ENCODE data around the gene PSMB7. TPM values are rescaled to one million over a fixed set of nuclear protein-coding genes. Genes with fewer than 3 reads are reported as not detected.

The PSMB7 gene
- total RNA-seq, 1 donor from 2014 or later = 120 TPM

- H3K27me3 Mint-ChIP-seq = no peaks in the 10 kb centered on the region
- no peak overlapping the region for H3K4me3 Mint-ChIP-seq
- CTCF ChIA-PET = no interaction called here
- intact Hi-C loops (cut with micrococcal nuclease) = no loop called here
- no peak for TF ChIP-seq CTCF (IDR thresholded peaks at IDR 0.05)
- POLR2A ChIA-PET = no interaction called here
- no peak for DNase-seq
- no peak for ATAC-seq (ENCODE audit: low read depth)
- peaks cover 77% of the 10 kb centered on the region for H3K36me3 Mint-ChIP-seq (ENCODE audit: low read depth)
- no peaks in the 10 kb centered on the region for H3K4me1 Mint-ChIP-seq
- no peak overlapping the region for H3K27ac Mint-ChIP-seq
- no peaks in the 10 kb centered on the region for H3K9me3 Mint-ChIP-seq
These were observed 75.6 kb downstream of the PSMB7 start for GRCh38 chr9:124339603-124340146.

GRCh38 chr9:124337562-124337961 is 77.7 kb downstream of the PSMB7 start:
- CTCF ChIA-PET = interaction anchor here (1.1 kb wide), 1 partner anchor 211 kb away, joined by 3 read pairs; no protein-coding TSS in a partner anchor
- H3K9me3 Mint-ChIP-seq = no peaks in the 10 kb centered on the region
- POLR2A ChIA-PET = interaction anchor here (0.5 to 0.7 kb wide), 2 partner anchors 656 to 1439 kb away, joined by 4 to 6 read pairs; no protein-coding TSS in a partner anchor
- H3K27me3 Mint-ChIP-seq = no peaks in the 10 kb centered on the region
- no peak for TF ChIP-seq CTCF (IDR thresholded peaks at IDR 0.05)
- no peak for ATAC-seq (ENCODE audit: low read depth)
- H3K27ac Mint-ChIP-seq = no peak overlapping the region
- intact Hi-C loops (cut with micrococcal nuclease) = no loop called here
- H3K4me1 Mint-ChIP-seq = no peaks in the 10 kb centered on the region
- H3K36me3 Mint-ChIP-seq (ENCODE audit: low read depth) = peaks cover 79% of the 10 kb centered on the region
- DNase-seq = no peak
- no peak overlapping the region for H3K4me3 Mint-ChIP-seq

- H3K4me1 Mint-ChIP-seq = no peaks in the 10 kb centered on the region
- no peaks in the 10 kb centered on the region for H3K9me3 Mint-ChIP-seq
- no peaks in the 10 kb centered on the region for H3K27me3 Mint-ChIP-seq
- ATAC-seq (ENCODE audit: low read depth) (no peak), DNase-seq (no peak)
- H3K4me3 Mint-ChIP-seq = no peak overlapping the region
- ChIA-PET POLR2A (no interaction called here), CTCF (no interaction called here)
- peaks cover 80% of the 10 kb centered on the region for H3K36me3 Mint-ChIP-seq (ENCODE audit: low read depth)
- TF ChIP-seq CTCF (IDR thresholded peaks at IDR 0.05) = no peak
- H3K27ac Mint-ChIP-seq = no peak overlapping the region
- intact Hi-C loops (cut with micrococcal nuclease) = no loop called here
These were observed 79.9 kb downstream of the PSMB7 start for GRCh38 chr9:124335320-124335707.

- ATAC-seq (ENCODE audit: low read depth) = no peak
- intact Hi-C loops (cut with micrococcal nuclease) = no loop called here
- H3K27ac Mint-ChIP-seq = no peak overlapping the region
These were observed 80.5 kb downstream of the PSMB7 start for GRCh38 chr9:124334568-124335319.

More at GRCh38 chr9:124334568-124335319, 80.5 kb downstream of the PSMB7 start:
- no peaks in the 10 kb centered on the region for H3K27me3 Mint-ChIP-seq
- no peaks in the 10 kb centered on the region for H3K9me3 Mint-ChIP-seq
- no peak for DNase-seq
- H3K4me3 Mint-ChIP-seq = no peak overlapping the region
- no peak for TF ChIP-seq CTCF (IDR thresholded peaks at IDR 0.05)
- CTCF ChIA-PET = no interaction called here
- peaks cover 82% of the 10 kb centered on the region for H3K36me3 Mint-ChIP-seq (ENCODE audit: low read depth)
- no peaks in the 10 kb centered on the region for H3K4me1 Mint-ChIP-seq
- POLR2A ChIA-PET = no interaction called here

Data from activated B cell treated with CpG ODN at 0.5 μM for 24 hours (primary cell).